ENCODE measurements around the gene CYP27C1. TPM values are rescaled to one million over a fixed set of nuclear protein-coding genes. Genes with fewer than 3 reads are reported as not detected.

Gene CYP27C1
- total and polyA plus RNA-seq, 2 of the 13 experiments (the other 11 are each of a cell fraction or from before 2014, with no cell fraction given) = not detected

DNA sequence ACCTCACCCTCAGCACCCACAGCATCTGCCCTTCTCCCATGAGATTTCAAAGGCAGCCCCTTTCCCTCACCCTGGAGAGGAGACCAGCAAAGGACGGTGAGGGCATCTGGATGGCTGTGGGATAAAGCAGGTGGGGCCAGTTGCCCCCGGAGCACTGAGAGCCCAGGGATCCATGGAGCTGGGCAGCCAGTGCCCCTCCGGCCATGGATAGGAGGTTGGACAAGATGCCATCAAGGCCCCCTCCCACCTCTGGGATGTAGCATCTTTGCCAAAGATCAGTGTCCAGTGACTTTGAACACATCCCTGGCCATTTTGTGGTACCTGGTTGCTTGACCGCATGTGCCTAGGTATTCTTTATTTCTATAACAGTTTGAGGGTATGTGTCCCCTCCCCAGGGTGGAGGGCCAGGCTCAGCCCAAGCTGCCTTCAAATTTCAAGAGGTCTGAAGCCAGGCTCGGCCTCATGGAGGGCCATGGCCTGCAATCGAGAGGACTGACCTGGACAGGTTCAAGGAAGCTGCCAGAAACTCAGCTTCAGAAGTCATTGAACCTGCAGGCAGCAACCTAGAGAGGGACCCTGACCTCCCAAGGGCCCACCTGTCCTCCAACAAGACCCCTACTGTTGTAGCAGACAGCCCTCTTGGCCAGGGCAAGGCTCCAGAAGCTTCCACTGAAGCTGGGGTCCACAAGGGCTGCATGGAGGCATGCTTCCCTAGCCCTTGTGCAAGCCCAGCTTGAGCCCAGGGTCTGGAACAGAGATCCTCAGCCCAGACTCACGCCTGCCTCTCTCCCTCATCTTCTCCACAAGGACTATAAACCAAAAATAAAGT is 57.6 kb downstream of the CYP27C1 start:
- no peaks in the 10 kb centered on the region for H3K36me3 ChIP-seq (replicated peaks in 1 of 2; ENCODE audit: control insufficient read depth in 1 of 2, insufficient read depth in 2 of 2, low read length in 2 of 2)
- DNase-seq (ENCODE audit: low spot score) = no peak
- no peaks in the 10 kb centered on the region for H4K20me1 ChIP-seq (ENCODE audit: insufficient read depth, low read length)
- H3K9ac ChIP-seq (ENCODE audit: insufficient read depth, low read depth, low read length) = no peak overlapping the region
- H3K27me3 ChIP-seq (ENCODE audit: control insufficient read depth in 1 of 2, insufficient read depth in 2 of 2, low read length in 2 of 2) = peaks cover 4 to 18% of the 10 kb centered on the region in 2 experiments; a peak in 4 of 5 replicates
- CTCF ChIA-PET (ENCODE audit: low intra/inter-chr PET ratio, low total read pairs) = no interaction called here
- H3K4me2 ChIP-seq (ENCODE audit: low read depth, low read length) = no peak overlapping the region
- 35% methylated on average over 6 of the region's 7 CpGs for WGBS (ENCODE audit: low lambda C conversion rate)
- no peak overlapping the region for H2AFZ ChIP-seq (ENCODE audit: low read length)
- H3K4me1 ChIP-seq (ENCODE audit: insufficient read depth, low read length) = no peaks in the 10 kb centered on the region
- H3K4me3 ChIP-seq (replicated peaks in 1 of 3; ENCODE audit: insufficient read depth in 1 of 3, low read depth in 2 of 3, low read length in 3 of 3) = no peak overlapping the region
- no peaks in the 10 kb centered on the region for H3K79me2 ChIP-seq (ENCODE audit: insufficient read depth, low read length)
- ATAC-seq = no peak
- no peak overlapping the region for H3K27ac ChIP-seq (ENCODE audit: extremely low read length, insufficient read depth, low read length)
- no peaks in the 10 kb centered on the region for H3K9me3 ChIP-seq (ENCODE audit: low read length)
- in situ Hi-C loops (cut with HindIII; ENCODE audit: extremely low pct_ligation_motif_present, low pct_unique_long_range_greater_than_20kb) = no loop called here
- FAIRE-seq = no peak
- no TSS peak for BruUV-seq (replicated peaks)
- POLR2A ChIA-PET = no interaction called here
- intact Hi-C loops (cut with micrococcal nuclease; ENCODE audit: unreplicated experiment) = no loop called here
- no peak for TF ChIP-seq KDM1A (CRISPR knock-in tag; IDR thresholded peaks at IDR 0.05)
- TF ChIP-seq SIX1 (CRISPR knock-in tag; IDR thresholded peaks at IDR 0.05; ENCODE audit: borderline replicate concordance) = no peak
- TF ChIP-seq, protein P1, sequence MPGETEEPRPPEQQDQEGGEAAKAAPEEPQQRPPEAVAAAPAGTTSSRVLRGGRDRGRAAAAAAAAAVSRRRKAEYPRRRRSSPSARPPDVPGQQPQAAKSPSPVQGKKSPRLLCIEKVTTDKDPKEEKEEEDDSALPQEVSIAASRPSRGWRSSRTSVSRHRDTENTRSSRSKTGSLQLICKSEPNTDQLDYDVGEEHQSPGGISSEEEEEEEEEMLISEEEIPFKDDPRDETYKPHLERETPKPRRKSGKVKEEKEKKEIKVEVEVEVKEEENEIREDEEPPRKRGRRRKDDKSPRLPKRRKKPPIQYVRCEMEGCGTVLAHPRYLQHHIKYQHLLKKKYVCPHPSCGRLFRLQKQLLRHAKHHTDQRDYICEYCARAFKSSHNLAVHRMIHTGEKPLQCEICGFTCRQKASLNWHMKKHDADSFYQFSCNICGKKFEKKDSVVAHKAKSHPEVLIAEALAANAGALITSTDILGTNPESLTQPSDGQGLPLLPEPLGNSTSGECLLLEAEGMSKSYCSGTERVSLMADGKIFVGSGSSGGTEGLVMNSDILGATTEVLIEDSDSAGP (CRISPR knock-in tag; IDR thresholded peaks at IDR 0.05; ENCODE audit: borderline replicate concordance) = no peak
- TF ChIP-seq IKZF4 (CRISPR knock-in tag; IDR thresholded peaks at IDR 0.05; ENCODE audit: borderline replicate concordance, low read depth, not compliant biosample characterization) = no peak
- TF ChIP-seq, protein P2, sequence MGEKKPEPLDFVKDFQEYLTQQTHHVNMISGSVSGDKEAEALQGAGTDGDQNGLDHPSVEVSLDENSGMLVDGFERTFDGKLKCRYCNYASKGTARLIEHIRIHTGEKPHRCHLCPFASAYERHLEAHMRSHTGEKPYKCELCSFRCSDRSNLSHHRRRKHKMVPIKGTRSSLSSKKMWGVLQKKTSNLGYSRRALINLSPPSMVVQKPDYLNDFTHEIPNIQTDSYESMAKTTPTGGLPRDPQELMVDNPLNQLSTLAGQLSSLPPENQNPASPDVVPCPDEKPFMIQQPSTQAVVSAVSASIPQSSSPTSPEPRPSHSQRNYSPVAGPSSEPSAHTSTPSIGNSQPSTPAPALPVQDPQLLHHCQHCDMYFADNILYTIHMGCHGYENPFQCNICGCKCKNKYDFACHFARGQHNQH (CRISPR knock-in tag; IDR thresholded peaks at IDR 0.05) = no peak
- TF ChIP-seq ZC3H13 (CRISPR knock-in tag; IDR thresholded peaks at IDR 0.05) = no peak
- no peak for TF ChIP-seq KLF16 (CRISPR knock-in tag; IDR thresholded peaks at IDR 0.05)
- TF ChIP-seq, protein P3, sequence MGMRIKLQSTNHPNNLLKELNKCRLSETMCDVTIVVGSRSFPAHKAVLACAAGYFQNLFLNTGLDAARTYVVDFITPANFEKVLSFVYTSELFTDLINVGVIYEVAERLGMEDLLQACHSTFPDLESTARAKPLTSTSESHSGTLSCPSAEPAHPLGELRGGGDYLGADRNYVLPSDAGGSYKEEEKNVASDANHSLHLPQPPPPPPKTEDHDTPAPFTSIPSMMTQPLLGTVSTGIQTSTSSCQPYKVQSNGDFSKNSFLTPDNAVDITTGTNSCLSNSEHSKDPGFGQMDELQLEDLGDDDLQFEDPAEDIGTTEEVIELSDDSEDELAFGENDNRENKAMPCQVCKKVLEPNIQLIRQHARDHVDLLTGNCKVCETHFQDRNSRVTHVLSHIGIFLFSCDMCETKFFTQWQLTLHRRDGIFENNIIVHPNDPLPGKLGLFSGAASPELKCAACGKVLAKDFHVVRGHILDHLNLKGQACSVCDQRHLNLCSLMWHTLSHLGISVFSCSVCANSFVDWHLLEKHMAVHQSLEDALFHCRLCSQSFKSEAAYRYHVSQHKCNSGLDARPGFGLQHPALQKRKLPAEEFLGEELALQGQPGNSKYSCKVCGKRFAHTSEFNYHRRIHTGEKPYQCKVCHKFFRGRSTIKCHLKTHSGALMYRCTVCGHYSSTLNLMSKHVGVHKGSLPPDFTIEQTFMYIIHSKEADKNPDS (CRISPR knock-in tag; IDR thresholded peaks at IDR 0.05) = no peak
- no peak for TF ChIP-seq ZHX2 (IDR thresholded peaks at IDR 0.05; ENCODE audit: low read depth)
- TF ChIP-seq ZHX2 (CRISPR knock-in tag; IDR thresholded peaks at IDR 0.05; ENCODE audit: borderline replicate concordance) = no peak
- TF ChIP-seq ZNF883 (CRISPR knock-in tag; IDR thresholded peaks at IDR 0.05; ENCODE audit: not compliant biosample characterization) = no peak
- no peak for TF ChIP-seq SSRP1 (CRISPR knock-in tag; IDR thresholded peaks at IDR 0.05)
- TF ChIP-seq ZNF629 (CRISPR knock-in tag; conservative IDR thresholded peaks at IDR 0.05) = no peak

Measured in HepG2 (cell line).